Activated CD8-positive, alpha-beta memory T cell treated with anti-CD3 and anti-CD28 coated beads for 4 hours (primary cell): ENCODE results near the gene SLC25A44.
"Not testable (repeated sequence)": the region's sequence is repeated elsewhere in the genome, so short reads cannot be mapped to it uniquely, and the experiment has no call there.

Experiments
- DNase-seq, 2 donors: peaks; one replicate each; pipeline ENCODE4 v3.0.0-alpha.2; 2020; ENCODE audit warnings: low read depth in 2 of 2

SLC25A44 gene

DNA sequence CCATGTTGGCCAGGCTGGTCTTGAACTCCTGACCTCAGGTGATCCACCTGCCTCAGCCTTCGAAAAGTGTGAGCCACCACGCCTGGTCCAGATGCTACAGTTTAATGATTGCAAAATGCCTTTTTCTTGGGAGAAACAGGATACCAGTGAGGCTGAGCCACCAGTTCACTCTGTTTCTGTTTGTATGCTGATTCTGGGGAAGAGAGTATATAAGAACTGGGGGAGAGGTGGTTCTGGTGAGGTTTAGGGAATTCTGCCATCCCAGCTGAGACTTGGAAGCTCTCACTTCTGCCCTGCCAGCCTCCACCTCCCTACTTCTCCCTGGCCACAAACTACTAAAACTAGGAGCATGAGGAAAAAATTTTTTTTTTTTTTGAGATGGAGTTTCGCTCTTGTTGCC is 10.8 kb downstream of the SLC25A44 start:
- no peak for DNase-seq

DNA sequence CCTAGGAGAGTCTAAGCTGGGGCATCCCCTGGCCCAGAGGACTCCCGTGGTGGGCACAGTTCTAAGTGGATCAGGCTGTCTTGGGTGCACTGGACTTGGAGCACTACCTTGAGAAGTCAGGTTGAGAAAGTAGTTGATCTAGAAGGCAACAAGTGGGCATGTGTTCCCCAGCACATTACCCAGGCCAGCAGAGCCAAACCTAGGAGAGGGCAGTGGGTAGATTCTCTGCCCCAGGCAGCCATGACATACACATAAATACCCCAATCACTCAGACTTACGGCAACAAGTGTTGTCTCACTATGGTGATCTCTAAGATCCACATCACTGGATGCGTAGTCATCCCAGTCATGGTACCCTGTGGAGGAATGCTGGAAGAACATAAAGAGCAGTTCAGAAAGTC is 17.3 kb downstream of the SLC25A44 start:
- no peak for DNase-seq

DNA sequence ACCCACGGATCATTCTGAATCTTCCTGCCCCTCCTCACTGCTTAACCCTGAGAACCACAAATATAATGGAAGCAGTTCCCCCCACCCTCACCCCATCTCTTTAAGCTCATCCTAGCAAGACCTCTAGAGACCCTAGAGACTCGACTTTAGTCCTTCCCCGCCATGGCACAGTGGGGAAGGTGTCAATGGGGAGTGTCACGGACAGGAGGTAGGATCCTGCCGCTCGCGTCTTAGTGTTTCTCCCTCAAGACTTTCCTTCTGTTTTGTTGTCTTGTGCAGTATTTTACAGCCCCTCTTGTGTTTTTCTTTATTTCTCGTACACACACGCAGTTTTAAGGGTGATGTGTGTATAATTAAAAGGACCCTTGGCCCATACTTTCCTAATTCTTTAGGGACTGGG is 18.2 kb downstream of the SLC25A44 start:
- DNase-seq, result no peak

DNA sequence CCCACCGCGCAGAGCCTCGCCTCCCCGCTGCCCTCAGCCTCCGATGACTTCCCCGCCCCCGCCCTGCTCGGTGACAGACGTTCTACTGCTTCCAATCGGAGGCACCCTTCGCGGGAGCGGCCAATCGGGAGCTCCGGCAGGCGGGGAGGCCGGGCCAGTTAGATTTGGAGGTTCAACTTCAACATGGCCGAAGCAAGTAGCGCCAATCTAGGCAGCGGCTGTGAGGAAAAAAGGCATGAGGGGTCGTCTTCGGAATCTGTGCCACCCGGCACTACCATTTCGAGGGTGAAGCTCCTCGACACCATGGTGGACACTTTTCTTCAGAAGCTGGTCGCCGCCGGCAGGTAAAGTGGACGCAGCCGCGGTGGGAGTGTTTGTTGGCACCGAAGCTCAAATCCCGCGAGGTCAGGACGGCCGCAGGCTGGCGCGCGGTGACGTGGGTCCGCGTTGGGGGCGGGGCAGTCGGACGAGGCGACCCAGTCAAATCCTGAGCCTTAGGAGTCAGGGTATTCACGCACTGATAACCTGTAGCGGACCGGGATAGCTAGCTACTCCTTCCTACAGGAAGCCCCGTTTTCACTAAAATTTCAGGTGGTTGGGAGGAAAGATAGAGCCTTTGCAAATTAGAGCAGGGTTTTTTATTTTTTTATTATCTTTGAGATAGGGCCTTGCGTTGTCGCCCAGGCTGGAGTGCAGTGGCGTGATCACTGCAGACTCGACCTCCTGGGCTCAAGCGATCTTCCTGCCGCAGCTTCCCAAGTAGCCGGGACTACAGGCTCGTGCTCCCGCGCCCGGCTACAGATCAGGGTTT is 19.1 kb downstream of the SLC25A44 start, which contains the start of gene PMF1:
PMF1 (plus strand) TSS at position 175 of the 811 bp plus-strand sequence; CDS start at position 184, 9 bp downstream.
- DNase-seq, result peak; percentile 91 to 93

DNA sequence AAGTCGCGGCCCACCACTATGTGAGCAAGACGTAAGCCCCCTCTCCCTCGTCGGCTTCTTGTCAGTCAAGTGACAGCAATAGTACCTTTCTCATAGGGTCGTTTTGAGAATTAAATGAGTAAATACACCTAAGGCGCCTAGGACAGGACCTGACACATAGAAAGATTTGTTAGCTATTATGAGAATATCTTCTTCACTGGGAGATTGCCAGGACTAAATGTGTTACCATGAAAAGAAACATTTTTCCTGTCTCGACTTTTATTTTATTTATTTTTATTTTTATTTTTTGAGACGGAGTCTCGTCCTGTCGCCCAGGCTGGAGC is 19.7 kb downstream of the SLC25A44 start:
- no peak for DNase-seq

DNA sequence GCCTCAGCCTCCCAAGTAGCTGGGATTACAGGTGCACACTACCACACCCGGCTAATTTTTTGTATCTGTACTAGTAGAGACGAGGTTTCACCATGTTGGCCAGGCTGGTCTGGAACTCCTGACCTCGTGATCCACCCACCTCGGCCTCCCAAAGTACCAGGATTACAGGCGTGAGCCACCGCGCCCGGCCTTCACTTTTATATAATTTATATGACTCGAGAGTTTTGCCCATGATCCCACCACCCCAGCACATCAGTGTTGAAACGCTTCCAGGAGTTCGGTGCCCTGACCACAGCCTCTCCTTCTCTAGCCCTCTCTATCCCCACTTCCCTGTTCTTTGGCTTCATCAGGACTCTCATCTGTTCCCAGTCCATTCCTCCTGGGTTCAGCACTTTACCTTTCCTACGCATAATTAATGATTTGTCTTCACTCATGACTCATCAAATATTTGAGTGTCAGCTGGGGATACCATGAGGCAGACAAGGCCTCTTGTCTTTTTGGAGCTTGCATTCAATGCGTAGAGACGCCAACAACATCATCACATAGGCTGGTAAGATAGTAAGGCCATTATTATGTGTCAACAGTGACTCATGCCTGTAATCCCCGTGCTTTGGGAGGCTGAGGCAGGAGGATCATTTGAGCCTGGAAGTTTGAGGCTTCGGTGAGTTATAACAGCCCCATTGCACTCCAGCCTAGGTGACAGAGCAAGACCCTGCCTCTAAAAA is 20.3 kb downstream of the SLC25A44 start:
- DNase-seq, result no peak

DNA sequence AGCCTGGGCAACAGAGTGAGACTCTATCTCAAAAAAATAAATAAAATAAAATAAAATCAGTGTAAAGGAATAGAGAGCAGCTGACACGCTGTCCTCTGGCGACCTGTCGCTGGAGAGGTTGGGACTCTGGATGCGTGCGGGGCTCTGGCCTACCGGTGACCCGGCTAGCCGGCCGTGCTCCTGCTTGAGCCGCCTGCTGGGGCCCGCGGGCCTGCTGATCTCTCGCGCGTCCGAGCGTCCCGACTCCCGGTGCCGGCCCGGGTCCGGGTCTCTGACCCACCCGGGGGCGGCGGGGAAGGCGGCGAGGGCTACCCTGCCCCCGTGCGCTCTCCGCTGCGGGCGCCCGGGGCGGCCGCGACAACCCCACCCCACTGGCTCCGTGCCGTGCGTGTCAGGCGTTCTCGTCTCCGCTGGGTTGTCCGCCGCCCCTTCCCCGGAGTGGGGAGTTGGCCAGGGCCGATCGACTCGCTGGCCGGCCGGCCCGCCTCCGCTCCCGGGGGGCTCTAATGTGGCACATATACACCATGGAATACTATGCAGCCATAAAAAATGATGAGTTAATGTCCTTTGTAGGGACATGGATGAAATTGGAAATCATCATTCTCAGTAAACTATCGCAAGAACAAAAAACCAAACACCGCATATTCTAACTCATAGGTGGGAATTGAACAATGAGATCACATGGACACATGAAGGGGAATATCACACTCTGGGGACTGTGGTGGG is 22.6 kb downstream of the SLC25A44 start:
- DNase-seq, result not testable (repeated sequence)

DNA sequence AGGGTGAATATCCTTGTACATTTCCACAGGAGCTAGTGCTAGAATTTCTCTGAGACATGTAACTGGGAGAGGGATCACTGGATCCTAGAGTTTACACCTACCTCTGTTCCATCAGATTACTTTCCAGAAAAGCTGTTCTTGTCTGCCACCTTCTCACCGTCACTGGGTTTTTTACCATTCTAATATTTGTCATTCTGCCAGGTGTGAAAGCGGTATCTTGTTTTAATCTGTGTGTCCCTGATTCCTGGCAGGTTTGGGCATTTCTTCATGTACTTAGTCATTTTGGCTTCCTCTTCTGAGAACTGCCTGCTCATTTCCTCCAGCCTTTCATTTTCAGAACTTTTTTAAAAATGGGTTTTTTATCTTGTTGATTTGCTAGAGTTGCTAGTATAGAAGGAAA is 24.0 kb downstream of the SLC25A44 start:
- DNase-seq, result peak in 1 of 2 donors; percentile 19

DNA sequence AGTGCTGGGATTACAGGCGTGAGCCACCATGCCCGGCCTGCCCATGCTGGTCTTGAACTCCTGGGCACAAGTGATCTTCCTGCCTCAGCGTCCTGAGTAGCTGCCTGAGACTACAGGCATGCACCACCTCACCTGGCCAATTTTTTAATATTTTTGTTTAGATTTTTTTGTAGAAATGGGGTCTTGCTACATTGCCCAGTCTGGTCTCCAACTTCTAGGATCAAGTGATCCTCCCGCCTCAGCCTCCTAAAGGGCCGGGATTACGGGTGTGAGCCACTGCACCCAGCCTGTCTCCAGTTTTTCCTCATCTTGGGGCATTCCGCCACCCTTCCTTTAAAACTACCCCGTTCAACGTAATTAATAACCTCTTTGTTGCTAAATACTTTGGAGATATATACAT is 26.3 kb downstream of the SLC25A44 start:
- DNase-seq, result no peak

DNA sequence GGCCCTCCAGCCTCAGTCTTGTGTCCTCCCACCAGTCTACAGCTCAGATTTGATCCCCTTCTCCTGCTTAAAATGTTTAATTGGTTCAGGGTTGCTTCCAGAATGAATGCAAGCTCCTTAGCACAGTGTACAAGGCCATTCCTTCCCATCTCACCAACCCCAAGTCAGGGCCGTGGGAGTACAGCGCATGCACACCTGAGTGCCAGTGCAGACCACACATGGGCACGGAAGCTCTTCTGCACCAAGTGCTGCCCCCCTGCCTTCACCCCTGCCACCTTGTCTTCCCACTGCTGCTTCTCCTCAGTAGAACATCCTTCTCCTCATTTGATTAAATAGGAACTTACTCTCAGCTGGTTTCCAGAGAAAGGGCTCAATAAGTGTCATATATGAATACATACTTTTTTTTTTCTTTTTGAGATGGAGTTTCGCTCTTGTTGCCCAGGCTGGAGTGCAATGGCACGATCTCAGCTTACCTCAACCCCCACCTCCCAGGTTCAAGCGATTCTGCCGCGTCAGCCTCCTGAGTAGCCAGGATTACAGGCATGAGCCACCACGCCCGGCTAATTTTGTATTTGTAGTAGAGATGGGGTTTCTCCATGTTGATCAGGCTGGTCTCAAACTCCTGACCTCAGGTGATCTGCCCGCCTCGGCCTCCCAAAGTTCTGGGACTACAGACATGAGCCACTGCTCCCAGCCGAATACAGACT is 28.2 kb downstream of the SLC25A44 start:
- DNase-seq, result no peak

DNA sequence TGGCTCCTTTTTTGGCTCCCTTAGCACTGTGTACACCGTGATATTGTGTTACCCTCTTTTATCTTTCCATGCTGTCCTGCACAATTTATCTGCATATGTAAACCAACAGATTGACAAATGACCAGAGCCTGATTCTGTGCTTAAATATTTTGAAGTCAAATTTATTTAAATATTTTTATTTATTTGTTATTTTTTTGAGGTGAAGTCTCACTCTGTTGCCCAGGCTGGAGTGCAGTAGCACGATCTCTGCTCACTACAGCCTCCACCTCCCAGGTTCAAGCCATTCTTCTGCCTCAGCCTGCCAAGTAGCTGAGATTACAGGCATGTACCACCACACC is 31.7 kb downstream of the SLC25A44 start:
- DNase-seq, result no peak

DNA sequence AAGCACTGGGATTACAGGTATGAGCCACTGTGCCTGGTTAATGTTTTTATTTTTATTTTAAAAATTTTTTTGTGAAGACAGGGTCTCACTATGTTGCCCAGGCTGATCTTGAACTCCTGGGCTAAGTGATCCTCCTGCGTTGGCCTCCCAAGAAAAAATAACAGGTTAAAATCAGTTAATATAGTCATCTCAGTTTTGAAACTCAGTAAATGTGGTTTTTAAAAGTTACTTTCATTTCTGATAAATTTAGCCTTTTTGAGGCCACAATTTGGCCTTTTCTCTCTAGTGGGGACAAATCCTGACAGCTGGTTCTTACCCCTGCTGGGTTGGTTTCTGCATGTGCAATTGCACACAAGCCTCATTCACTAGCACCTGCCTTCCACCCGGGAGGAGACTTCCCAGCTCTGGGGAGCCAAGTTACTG is 32.2 kb downstream of the SLC25A44 start:
- no peak for DNase-seq

DNA sequence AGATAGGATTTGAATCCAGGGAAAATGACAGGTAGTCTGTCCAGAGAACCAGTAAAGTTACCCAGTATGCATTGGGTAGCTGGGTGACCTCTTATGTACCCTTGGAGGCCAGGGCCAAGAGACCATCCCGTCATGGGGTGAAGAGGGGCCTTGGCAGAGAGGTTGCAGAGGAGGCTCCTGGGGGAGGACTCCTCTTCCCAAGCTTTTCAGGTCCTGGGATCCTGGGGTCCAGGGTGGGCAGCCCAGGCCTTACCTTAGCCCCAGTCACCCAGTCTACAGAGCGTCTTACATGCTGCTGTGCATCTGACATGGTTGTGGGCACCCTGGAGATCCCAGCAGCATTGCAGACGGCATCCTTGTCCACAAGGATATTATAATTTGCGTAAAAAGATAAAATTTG is 32.9 kb downstream of the SLC25A44 start:
- no peak for DNase-seq

DNA sequence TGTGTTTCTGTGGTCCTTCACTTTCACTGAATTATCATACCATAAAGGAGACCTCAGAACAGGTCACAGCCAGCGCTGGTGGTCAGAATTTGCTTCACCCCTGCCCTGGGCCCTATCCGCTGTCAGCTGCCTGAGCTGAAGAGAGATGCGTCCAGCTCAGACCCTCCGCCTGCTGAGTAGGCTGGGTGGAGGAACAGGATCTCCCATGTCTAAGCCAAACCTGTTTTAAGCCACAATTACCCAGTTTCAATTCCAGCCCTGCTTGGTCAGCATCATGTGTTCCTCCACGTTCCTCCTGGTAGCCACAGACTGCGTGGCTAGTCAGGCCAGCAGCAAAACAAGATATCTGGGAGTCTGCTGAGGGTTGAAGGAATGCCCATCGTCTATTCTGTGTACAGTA is 34.6 kb downstream of the SLC25A44 start:
- no peak for DNase-seq

DNA sequence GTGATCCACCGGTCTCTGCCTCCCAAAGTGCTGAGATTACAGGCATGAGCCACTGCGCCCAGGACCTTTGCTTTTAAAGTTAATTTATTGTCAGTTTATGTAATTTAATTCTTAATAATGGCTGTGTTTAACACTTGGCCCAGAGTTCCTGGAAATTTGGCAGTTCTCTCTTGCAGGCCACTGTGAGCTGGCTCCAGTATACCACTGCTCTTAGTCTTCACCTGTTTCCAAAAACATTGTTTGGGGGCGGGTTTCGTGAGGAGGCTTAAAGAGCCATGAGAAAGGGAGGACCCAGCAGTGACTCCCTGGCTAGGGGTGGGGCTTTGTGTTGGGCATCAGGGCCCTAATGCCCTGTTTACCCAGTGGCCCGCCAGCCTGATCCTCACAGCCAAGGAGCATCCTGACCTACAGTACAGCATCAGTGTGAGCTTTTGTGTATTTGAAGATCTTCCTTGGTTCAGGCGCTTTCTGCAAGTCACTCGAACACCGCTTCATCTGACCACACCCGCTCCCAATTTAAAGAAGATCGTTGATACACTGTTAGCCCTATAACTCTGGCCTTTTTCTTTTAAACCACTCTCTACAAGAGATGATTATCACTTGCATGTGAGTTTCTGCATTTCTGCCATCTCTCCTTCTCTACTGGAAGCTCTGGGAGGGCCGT is 36.0 kb downstream of the SLC25A44 start:
- DNase-seq, result no peak

DNA sequence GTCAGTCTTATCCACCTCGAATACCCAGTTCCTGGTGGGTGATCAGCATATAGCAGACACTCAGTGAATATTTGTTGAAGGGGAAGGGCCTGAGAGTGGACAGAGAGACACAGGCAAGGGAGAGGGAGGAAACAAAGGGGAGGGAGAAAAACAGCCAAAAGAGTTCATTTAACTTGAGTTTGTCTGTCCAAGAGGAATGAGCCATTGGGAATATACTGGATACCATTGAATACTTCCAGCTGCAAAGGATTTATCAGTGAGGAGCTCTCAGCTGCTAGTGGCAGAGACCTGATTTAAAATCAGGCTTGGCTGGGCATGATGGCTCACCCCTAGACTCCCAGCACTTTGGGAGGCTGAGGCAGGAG is 36.6 kb downstream of the SLC25A44 start:
- DNase-seq, result no peak

DNA sequence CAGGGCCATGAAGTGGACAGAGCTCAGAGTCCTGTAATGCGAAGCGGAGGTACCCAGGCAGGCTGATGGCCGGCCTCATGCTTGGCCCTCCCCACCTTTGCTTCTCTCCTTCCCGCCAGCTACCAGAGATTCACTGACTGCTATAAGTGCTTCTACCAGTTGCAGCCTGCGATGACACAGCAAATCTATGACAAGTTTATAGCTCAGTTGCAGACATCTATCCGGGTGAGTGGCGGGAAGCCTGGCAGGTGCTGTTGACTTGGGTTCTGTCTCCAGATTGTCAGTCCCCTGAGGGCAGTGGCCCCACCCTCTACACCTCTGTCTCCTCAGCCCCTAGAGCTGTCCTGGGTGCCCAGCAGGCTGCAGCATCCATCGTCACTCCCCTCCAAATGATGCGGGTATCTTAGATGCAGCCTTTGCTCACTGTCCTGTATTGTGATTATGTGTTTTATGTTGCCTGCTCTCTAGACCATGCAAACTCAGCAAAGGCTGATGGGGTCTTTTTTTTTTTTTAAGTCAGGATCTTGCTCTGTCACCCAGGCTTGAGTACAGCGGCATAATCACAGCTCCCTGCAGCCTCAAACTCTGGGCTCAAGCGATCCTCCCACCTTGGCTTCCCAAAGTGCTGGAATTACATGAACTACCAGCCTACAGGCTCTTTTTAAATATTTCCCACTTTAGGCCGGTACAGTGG is 38.4 kb downstream of the SLC25A44 start:
- DNase-seq, result no peak

DNA sequence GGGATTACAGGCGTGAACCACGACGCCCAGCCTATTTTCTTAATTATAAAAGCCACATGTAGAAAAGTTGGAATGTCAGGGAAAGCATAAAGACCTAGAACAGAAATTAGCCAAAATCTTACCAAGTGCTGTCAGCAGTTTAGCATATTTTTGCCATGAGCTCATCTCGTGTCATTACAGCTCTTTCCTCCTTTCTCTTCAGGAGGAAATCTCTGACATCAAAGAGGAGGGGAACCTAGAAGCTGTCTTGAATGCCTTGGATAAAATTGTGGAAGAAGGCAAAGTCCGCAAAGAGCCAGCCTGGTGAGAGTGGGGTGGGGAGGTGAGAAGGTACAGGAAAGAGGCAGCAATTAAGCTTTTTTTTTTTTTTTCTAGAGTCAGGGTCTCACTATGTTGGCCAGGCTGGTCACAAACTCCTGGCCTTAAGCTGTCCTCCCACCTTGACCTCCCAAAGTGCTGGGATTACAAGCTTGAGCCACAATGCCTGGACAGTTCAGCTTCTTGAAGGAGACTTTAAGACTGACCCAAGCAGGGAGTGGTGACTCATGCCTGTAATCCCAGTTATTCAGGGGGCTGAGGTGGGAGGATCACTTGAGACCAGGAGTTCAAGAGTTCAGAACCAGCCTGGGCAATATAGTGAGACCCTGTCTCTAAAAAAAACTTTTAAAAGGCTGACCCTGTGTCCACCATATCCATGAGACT is 39.7 kb downstream of the SLC25A44 start:
- no peak for DNase-seq

DNA sequence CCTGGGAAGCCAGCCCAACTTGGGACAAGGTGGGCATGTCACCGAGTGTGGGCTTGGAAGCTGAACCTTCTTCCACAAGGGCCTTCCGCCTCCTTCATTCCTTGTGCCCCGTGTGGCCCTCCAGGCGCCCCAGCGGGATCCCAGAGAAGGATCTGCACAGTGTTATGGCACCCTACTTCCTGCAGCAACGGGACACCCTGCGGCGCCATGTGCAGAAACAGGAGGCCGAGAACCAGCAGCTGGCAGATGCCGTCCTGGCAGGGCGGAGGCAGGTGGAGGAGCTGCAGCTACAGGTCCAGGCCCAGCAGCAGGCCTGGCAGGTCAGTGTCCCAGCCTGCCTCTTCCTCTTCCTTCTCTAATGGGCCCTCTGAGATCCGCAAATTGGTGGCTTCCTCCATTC is 42.3 kb downstream of the SLC25A44 start:
- no peak for DNase-seq

DNA sequence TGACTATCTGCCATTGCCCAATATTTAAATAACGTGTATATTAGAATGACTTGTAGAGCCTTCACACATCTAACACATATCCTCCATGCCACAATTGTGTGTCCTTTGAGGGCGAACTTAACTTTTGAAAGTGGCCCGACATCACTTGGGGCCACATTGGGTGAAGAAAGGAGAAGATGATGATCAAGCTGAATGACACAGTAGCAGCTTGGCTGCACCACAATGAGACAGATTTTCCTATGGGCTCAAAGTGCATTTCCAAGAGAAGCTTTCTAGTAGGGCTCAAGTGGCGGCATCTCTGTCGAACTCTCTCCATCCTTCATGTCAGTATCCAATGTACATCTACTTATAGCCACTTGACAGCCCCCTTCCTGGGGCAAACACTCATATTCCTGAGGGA is 44.3 kb downstream of the SLC25A44 start:
- DNase-seq, result no peak
